ENCODE results near the gene BMI1. TPM values are rescaled to one million over a fixed set of nuclear protein-coding genes. Genes with fewer than 3 reads are reported as not detected.

BMI1 gene
- total RNA-seq, 1 donor from 2014 or later, result 44.1 TPM

Other genes with a start within 250 kb of the BMI1 start
- not detected for gene EBLN1, start 103.1 kb upstream of the BMI1 start, total RNA-seq
- 71.6 TPM for gene COMMD3, start 4.7 kb upstream of the BMI1 start, total RNA-seq
- gene SPAG6, start 24.4 kb downstream of the BMI1 start, total RNA-seq, result not detected

Data from cardiac septum (tissue), 1 donor.